Type B pancreatic cell (in vitro differentiated cells): ENCODE data around the gene ZZZ3. TPM values are rescaled to one million over a fixed set of nuclear protein-coding genes. Genes with fewer than 3 reads are reported as not detected.
A peak's percentile ranks its signal among the peaks of the same experiment; 100 is the strongest.

Source experiments
- DNase-seq: peaks from one replicate; pipeline ENCODE4 v3.0.0; 2021; ENCODE audit warnings: mixed read lengths; ENCODE audit not compliant: unreplicated experiment; ENCODE audit errors: extremely low spot score
- H3K27ac Mint-ChIP-seq: 2 replicates; pipeline ENCODE4 v1.8.0; 2021; ENCODE audit warnings: mild to moderate bottlenecking, mixed read lengths
- H3K27me3 Mint-ChIP-seq: 2 replicates; pipeline ENCODE4 v1.8.0; 2021; ENCODE audit warnings: mixed read lengths
- H3K36me3 Mint-ChIP-seq: 2 replicates; pipeline ENCODE4 v1.8.0; 2021; ENCODE audit warnings: mixed read lengths
- H3K4me1 Mint-ChIP-seq: one replicate; pipeline ENCODE4 v1.8.0; 2021; ENCODE audit warnings: mixed read lengths; ENCODE audit not compliant: unreplicated experiment
- H3K4me3 Mint-ChIP-seq: 2 replicates; pipeline ENCODE4 v1.8.0; 2021; ENCODE audit warnings: mild to moderate bottlenecking, mixed read lengths
- H3K9me3 Mint-ChIP-seq: 2 replicates; pipeline ENCODE4 v1.8.0; 2021; ENCODE audit warnings: mixed read lengths
- CTCF ChIP-seq: fragments of 200-600 bp; sonication (generic); conservative IDR thresholded peaks from 2 replicates; pipeline ENCODE4 v1.5.0; 2021; ENCODE audit warnings: antibody characterized with exemption, mild to moderate bottlenecking
- long read RNA-seq: library from polyadenylated mRNA; unstranded; transcript quantifications from one replicate; pipeline ENCODE4 v2.0.0, GENCODE V29; 2020
- total RNA-seq: library from RNA; stranded (reverse); gene quantifications from 2 replicates; pipeline ENCODE4 v1.2.1, GENCODE V29; 2021; ENCODE audit warnings: low replicate concordance

Gene ZZZ3
- 49.1 and 51.3 TPM in 2 replicates for total RNA-seq
- long read RNA-seq, full-length matches to known transcripts: 9 of 44 reads
- long read RNA-seq, partial matches to known transcripts: 12 of 44 reads
- long read RNA-seq, other reads (novel, unspliced or antisense): 23 of 44 reads

- H3K4me3 Mint-ChIP-seq: peak within 1 kb of the TSS; percentile 93
- TF ChIP-seq CTCF: no peak
- H3K4me1 Mint-ChIP-seq: peaks cover 25% of the 10 kb centered on the region
- no peaks in the 10 kb centered on the region for H3K9me3 Mint-ChIP-seq
- H3K27ac Mint-ChIP-seq: peak within 1 kb of the TSS; percentile 98
- no peaks in the 10 kb centered on the region for H3K36me3 Mint-ChIP-seq
- DNase-seq: peak; percentile 91
- no peaks in the 10 kb centered on the region for H3K27me3 Mint-ChIP-seq
These were observed at the start of gene ZZZ3 for GRCh38 chr1:77682460-77683159. Gene ZZZ3, minus strand, starts transcription at chr1:77682658. Its CDS starts 49,304 bp downstream, at chr1:77633354.

- no peak overlapping the region for H3K4me3 Mint-ChIP-seq
- peaks cover 31% of the 10 kb centered on the region for H3K36me3 Mint-ChIP-seq
- no peaks in the 10 kb centered on the region for H3K4me1 Mint-ChIP-seq
- H3K27ac Mint-ChIP-seq: no peak overlapping the region
- no peak for DNase-seq
- TF ChIP-seq CTCF: no peak
- no peaks in the 10 kb centered on the region for H3K27me3 Mint-ChIP-seq
- H3K9me3 Mint-ChIP-seq: no peaks in the 10 kb centered on the region
These were observed 49.6 kb upstream of the ZZZ3 start for GRCh38 chr1:77732090-77732489.

GRCh38 chr1:77725706-77726105 lies 43.2 kb upstream of the ZZZ3 start:
- Mint-ChIP-seq H3K27me3 (no peaks in the 10 kb centered on the region), H3K27ac (no peak overlapping the region), H3K4me3 (no peak overlapping the region), H3K9me3 (no peaks in the 10 kb centered on the region), H3K36me3 (peaks cover 39% of the 10 kb centered on the region), H3K4me1 (no peaks in the 10 kb centered on the region)
- TF ChIP-seq CTCF: no peak
- no peak for DNase-seq

GRCh38 chr1:77718181-77718580 lies 35.7 kb upstream of the ZZZ3 start:
- H3K9me3 Mint-ChIP-seq: no peaks in the 10 kb centered on the region
- H3K4me3 Mint-ChIP-seq: no peak overlapping the region
- DNase-seq: no peak
- no peak overlapping the region for H3K27ac Mint-ChIP-seq
- no peak for TF ChIP-seq CTCF
- H3K36me3 Mint-ChIP-seq: peaks cover 47% of the 10 kb centered on the region
- no peaks in the 10 kb centered on the region for H3K27me3 Mint-ChIP-seq
- no peaks in the 10 kb centered on the region for H3K4me1 Mint-ChIP-seq

GRCh38 chr1:77716065-77716464 lies 33.6 kb upstream of the ZZZ3 start:
- Mint-ChIP-seq H3K27me3 (no peaks in the 10 kb centered on the region), H3K9me3 (no peaks in the 10 kb centered on the region), H3K4me3 (no peak overlapping the region), H3K4me1 (no peaks in the 10 kb centered on the region), H3K27ac (no peak overlapping the region), H3K36me3 (peaks cover 38% of the 10 kb centered on the region)
- TF ChIP-seq CTCF: no peak
- DNase-seq: no peak
